Upper lobe of left lung (tissue), 4 donors: ENCODE measurements around the gene POU3F2.

ENCODE experiments used
- POLR2A ChIP-seq, 4 donors: fragments of 450-650 bp; IDR thresholded peaks; one replicate each; pipeline ENCODE4 v1.5.1; 2016 to 2017; ENCODE audit warnings: antibody characterized with exemption in 4 of 4, mild to moderate bottlenecking in 2 of 4
- POLR2AphosphoS5 ChIP-seq, 2 donors: sonication (generic); formaldehyde crosslinking; IDR thresholded peaks; one replicate each; pipeline ENCODE4 v1.5.1; 2017; ENCODE audit warnings: antibody characterized with exemption in 2 of 2
- TF ChIP-seq, protein P1 (sequence below), 6 experiments: fragments of 450-650 bp in 4 of 6; fragments of 200-600 bp in 2 of 6; sonication (generic) in 2 of 6; IDR thresholded peaks; one replicate each; pipeline ENCODE4 v1.5.1; 2016 to 2019; ENCODE audit warnings: antibody characterized with exemption in 6 of 6

DNA sequence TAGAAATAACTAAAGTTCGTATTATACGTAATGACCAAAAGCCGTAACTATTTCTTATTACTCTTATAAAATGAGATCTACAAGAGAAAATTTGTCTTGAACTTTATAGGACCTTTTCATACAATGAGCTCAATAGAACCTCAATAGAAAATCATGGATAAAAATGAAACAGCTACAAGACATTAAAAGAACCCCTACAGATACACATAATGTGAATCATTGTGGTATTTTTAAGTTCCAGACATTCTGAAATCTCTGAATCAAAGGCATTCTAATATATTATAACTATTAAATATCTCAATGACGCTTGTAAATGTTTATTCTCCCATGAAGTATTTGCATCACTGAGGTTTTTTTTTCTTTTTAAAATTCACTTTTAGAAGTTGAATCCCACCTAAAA lies 22.2 kb upstream of the POU3F2 start:
- TF ChIP-seq POLR2A (IDR thresholded peaks at IDR 0.05): no peak
- TF ChIP-seq, protein P1, sequence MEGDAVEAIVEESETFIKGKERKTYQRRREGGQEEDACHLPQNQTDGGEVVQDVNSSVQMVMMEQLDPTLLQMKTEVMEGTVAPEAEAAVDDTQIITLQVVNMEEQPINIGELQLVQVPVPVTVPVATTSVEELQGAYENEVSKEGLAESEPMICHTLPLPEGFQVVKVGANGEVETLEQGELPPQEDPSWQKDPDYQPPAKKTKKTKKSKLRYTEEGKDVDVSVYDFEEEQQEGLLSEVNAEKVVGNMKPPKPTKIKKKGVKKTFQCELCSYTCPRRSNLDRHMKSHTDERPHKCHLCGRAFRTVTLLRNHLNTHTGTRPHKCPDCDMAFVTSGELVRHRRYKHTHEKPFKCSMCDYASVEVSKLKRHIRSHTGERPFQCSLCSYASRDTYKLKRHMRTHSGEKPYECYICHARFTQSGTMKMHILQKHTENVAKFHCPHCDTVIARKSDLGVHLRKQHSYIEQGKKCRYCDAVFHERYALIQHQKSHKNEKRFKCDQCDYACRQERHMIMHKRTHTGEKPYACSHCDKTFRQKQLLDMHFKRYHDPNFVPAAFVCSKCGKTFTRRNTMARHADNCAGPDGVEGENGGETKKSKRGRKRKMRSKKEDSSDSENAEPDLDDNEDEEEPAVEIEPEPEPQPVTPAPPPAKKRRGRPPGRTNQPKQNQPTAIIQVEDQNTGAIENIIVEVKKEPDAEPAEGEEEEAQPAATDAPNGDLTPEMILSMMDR (IDR thresholded peaks at IDR 0.05): no peak
- no peak for TF ChIP-seq POLR2AphosphoS5 (IDR thresholded peaks at IDR 0.05)
